ENCODE measurements around the gene DNAAF1. TPM values are rescaled to one million over a fixed set of nuclear protein-coding genes. Genes with fewer than 3 reads are reported as not detected.

Gene DNAAF1
- total RNA-seq = not detected in 2 replicates

DNA sequence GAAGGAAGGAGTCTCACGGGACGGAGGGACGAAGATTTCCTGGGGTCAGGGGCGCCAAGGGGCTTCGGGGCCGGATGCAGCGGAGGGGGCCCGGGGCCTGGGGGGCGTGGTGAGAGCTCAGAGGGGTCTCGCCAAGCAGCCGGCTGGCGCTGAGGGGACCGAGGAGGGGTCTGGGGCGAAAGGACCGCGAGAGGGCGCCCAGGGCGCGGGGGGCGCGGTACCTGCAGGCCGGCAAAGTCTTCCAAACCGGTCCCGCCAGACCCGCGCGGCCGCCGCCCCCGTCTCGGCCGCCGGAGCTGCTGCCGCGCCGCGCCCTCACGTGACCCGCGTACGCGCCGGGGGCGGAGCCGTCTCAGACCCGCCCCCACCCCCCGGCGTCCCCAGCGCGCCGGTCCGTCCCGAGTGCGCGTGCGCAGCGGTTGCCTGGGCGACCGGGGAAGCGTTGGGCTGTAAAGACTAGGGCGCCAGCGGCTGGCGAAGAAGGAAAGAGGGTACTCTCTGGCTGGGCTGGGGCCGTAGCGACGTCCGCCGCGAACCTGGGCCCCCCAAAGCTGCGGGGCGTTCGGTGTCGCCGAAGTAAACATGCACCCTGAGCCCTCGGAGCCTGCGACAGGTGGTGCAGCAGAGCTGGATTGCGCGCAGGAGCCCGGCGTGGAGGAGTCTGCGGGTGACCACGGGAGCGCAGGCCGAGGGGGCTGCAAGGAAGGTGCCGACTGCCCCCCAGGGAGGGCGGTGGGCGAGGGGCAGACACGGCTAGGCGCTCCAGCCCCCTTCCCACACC, at the start of gene DNAAF1, which contains the start of gene HSDL1:
Gene DNAAF1, plus strand, starts transcription at position 450 of the 781 bp plus-strand sequence. Its CDS starts 133 bp downstream, at position 583.
Gene HSDL1, minus strand, starts transcription at position 319 of the 781 bp plus-strand sequence. CDS start 13,856 bp downstream, outside the sequence.
- DNase-seq (ENCODE audit: low read depth) = peak; percentile 28
- Histone ChIP-seq H3K36me3 (ENCODE audit: control insufficient read depth, insufficient read depth, low read length) (no peaks in the 10 kb centered on the region), H3K27me3 (ENCODE audit: control insufficient read depth, insufficient read depth, low read length) (peaks cover 10% of the 10 kb centered on the region), H3K4me3 (ENCODE audit: low read depth, low read length) (peak within 1 kb of the TSS; percentile 90)
- TF ChIP-seq, protein P1, sequence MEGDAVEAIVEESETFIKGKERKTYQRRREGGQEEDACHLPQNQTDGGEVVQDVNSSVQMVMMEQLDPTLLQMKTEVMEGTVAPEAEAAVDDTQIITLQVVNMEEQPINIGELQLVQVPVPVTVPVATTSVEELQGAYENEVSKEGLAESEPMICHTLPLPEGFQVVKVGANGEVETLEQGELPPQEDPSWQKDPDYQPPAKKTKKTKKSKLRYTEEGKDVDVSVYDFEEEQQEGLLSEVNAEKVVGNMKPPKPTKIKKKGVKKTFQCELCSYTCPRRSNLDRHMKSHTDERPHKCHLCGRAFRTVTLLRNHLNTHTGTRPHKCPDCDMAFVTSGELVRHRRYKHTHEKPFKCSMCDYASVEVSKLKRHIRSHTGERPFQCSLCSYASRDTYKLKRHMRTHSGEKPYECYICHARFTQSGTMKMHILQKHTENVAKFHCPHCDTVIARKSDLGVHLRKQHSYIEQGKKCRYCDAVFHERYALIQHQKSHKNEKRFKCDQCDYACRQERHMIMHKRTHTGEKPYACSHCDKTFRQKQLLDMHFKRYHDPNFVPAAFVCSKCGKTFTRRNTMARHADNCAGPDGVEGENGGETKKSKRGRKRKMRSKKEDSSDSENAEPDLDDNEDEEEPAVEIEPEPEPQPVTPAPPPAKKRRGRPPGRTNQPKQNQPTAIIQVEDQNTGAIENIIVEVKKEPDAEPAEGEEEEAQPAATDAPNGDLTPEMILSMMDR (IDR thresholded peaks at IDR 0.05; ENCODE audit: insufficient read depth, low read length, poor library complexity, severe bottlenecking) = peak; percentile 13

DNA sequence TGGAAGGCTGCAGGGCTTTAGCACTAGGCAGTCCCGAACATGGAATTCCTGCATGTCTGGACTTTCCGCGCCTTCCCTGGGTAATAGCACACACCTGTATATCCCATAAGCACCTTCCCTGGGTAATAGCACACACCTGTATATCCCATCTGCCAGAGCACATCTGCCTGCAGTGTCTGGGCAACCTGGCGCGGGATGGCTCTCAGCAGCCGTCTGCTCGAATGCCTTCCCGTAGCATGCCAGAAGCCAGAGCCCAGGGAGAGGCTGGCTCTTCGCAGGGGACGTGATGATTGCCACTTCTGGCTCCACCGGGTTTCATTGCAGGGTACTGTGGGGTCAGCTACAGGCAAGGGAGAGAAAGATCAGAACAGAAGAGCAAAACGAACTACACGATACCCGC, 49.6 kb upstream of the DNAAF1 start:
- no peak for DNase-seq (ENCODE audit: low read depth)
- no peak overlapping the region for H3K4me3 ChIP-seq (ENCODE audit: low read depth, low read length)
- no peaks in the 10 kb centered on the region for H3K27me3 ChIP-seq (ENCODE audit: control insufficient read depth, insufficient read depth, low read length)
- no peaks in the 10 kb centered on the region for H3K36me3 ChIP-seq (ENCODE audit: control insufficient read depth, insufficient read depth, low read length)
- TF ChIP-seq, protein P1 (IDR thresholded peaks at IDR 0.05; ENCODE audit: insufficient read depth, low read length, poor library complexity, severe bottlenecking) = no peak

DNA sequence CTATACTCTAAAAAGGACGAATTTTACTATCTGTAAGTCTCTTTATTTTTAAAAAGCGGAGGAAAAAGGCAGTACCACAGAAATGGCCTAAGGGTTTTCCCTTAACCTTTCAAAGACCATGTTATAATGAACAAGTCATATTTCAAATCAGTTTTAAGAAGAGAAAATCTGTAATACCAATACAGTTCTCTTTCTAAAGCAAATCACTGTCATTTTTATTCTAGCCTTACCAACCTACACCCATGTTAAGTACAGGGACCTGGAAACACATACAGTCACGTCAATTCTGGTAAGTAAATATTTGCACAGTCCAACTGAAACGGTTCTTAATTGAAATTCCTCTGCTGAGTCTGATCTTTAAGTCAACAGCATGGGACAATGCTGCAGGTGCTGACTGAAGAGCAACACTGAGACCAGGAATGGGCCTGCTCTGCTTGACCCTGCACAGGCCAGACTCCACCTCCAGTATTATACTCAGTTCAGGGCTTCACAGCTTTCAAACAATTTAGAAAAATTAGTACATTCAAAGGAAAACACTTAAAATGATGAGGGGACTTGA, 48.6 kb upstream of the DNAAF1 start:
- no peaks in the 10 kb centered on the region for H3K27me3 ChIP-seq (ENCODE audit: control insufficient read depth, insufficient read depth, low read length)
- no peak for DNase-seq (ENCODE audit: low read depth)
- TF ChIP-seq, protein P1 (IDR thresholded peaks at IDR 0.05; ENCODE audit: insufficient read depth, low read length, poor library complexity, severe bottlenecking) = no peak
- H3K4me3 ChIP-seq (ENCODE audit: low read depth, low read length) = no peak overlapping the region
- H3K36me3 ChIP-seq (ENCODE audit: control insufficient read depth, insufficient read depth, low read length) = no peaks in the 10 kb centered on the region

DNA sequence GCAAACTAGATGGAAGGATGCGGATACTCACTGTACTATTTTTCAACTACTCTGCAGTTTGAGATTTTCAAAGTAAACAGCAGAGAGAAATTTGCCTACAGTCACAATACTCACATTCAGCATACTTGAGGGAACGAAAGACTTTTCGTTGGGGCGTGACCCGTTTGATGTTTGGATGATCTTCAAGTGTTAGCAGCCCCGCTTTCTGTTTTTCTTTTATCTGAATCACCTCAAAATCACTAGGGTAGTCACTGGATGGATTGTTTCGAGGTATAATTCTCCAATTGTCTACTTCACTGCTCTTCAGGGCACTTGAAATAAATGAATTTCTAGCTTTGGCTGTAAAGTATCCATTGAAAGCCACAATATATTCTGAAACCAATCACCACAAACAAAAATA, 46.2 kb upstream of the DNAAF1 start:
- DNase-seq (ENCODE audit: low read depth) = no peak

DNA sequence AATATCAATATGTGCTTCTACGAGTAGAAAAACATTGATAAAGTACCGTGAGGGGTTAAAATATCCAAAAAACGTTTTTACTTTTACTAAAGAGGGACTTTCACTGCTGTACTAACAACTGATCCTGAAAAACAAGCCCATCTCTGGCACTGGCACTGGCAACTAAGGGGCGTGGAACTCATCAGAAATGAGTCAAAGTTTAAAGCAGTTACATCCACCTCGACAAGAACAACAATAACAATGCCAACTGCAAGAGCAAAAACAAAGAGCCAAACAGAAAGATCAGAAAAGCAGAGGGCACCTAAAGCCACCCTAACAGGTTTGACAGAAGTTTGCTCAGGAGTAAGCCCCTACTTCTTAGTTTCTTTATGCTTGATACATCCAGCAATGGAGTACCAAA, 41.4 kb upstream of the DNAAF1 start:
- Histone ChIP-seq H3K27me3 (ENCODE audit: control insufficient read depth, insufficient read depth, low read length) (no peaks in the 10 kb centered on the region), H3K36me3 (ENCODE audit: control insufficient read depth, insufficient read depth, low read length) (no peaks in the 10 kb centered on the region), H3K4me3 (ENCODE audit: low read depth, low read length) (no peak overlapping the region)
- no peak for DNase-seq (ENCODE audit: low read depth)
- TF ChIP-seq, protein P1 (IDR thresholded peaks at IDR 0.05; ENCODE audit: insufficient read depth, low read length, poor library complexity, severe bottlenecking) = no peak

More for the DNA sequence above, 46.2 kb upstream of the DNAAF1 start:
- H3K36me3 ChIP-seq (ENCODE audit: control insufficient read depth, insufficient read depth, low read length) = no peaks in the 10 kb centered on the region
- no peaks in the 10 kb centered on the region for H3K27me3 ChIP-seq (ENCODE audit: control insufficient read depth, insufficient read depth, low read length)
- H3K4me3 ChIP-seq (ENCODE audit: low read depth, low read length) = no peak overlapping the region
- TF ChIP-seq, protein P1 (IDR thresholded peaks at IDR 0.05; ENCODE audit: insufficient read depth, low read length, poor library complexity, severe bottlenecking) = no peak
